Right hindlimb (tissue), 1 donor: ENCODE results near the gene KLHL2.
"Not testable (repeated sequence)": the region's sequence is repeated elsewhere in the genome, so short reads cannot be mapped to it uniquely, and the experiment has no call there.

Experiments
- DNase-seq: peaks from one replicate; pipeline ENCODE4 v3.0.0-alpha.2; 2018

The KLHL2 gene

GRCh38 chr4:165207431-165208220, at the start of gene KLHL2:
KLHL2 (plus strand) TSS chr4:165207561; CDS start chr4:165207877, 316 bp downstream.
- peak; percentile 88 for DNase-seq

GRCh38 chr4:165158762-165159161, 48.6 kb upstream of the KLHL2 start:
- no peak for DNase-seq

- no peak for DNase-seq
Observed at GRCh38 chr4:165164257-165164656, 43.1 kb upstream of the KLHL2 start.

GRCh38 chr4:165166872-165167271, 40.5 kb upstream of the KLHL2 start:
- DNase-seq: not testable (repeated sequence)

- no peak for DNase-seq
Observed at GRCh38 chr4:165167650-165168049, 39.7 kb upstream of the KLHL2 start.

- no peak for DNase-seq
Observed at GRCh38 chr4:165170819-165171218, 36.5 kb upstream of the KLHL2 start.

- not testable (repeated sequence) for DNase-seq
Observed at GRCh38 chr4:165175470-165175869, 31.9 kb upstream of the KLHL2 start.

GRCh38 chr4:165175879-165176278, 31.5 kb upstream of the KLHL2 start:
- no peak for DNase-seq

GRCh38 chr4:165177725-165178666, 29.4 kb upstream of the KLHL2 start:
- DNase-seq: no peak

GRCh38 chr4:165184220-165184619, 23.1 kb upstream of the KLHL2 start:
- no peak for DNase-seq

- DNase-seq: not testable (repeated sequence)
Observed at GRCh38 chr4:165184998-165185397, 22.4 kb upstream of the KLHL2 start.

GRCh38 chr4:165185448-165185847, 21.9 kb upstream of the KLHL2 start:
- no peak for DNase-seq

- no peak for DNase-seq
Observed at GRCh38 chr4:165190591-165191347, 16.6 kb upstream of the KLHL2 start.

- no peak for DNase-seq
Observed at GRCh38 chr4:165191348-165191656, 16.1 kb upstream of the KLHL2 start.

GRCh38 chr4:165191814-165192499, 15.4 kb upstream of the KLHL2 start:
- DNase-seq: no peak

- DNase-seq: no peak
Observed at GRCh38 chr4:165192500-165192898, 14.9 kb upstream of the KLHL2 start.

GRCh38 chr4:165192956-165193355, 14.4 kb upstream of the KLHL2 start:
- no peak for DNase-seq

GRCh38 chr4:165194368-165194767, 13.0 kb upstream of the KLHL2 start:
- no peak for DNase-seq

- DNase-seq: no peak
Observed at GRCh38 chr4:165198329-165198728, 9.0 kb upstream of the KLHL2 start.

- DNase-seq: no peak
Observed at GRCh38 chr4:165199286-165199685, 8.1 kb upstream of the KLHL2 start.

GRCh38 chr4:165199722-165200121, 7.6 kb upstream of the KLHL2 start:
- no peak for DNase-seq

GRCh38 chr4:165201806-165202205, 5.6 kb upstream of the KLHL2 start:
- DNase-seq: no peak
